ENCODE data around the gene LDLRAD4.

DNA sequence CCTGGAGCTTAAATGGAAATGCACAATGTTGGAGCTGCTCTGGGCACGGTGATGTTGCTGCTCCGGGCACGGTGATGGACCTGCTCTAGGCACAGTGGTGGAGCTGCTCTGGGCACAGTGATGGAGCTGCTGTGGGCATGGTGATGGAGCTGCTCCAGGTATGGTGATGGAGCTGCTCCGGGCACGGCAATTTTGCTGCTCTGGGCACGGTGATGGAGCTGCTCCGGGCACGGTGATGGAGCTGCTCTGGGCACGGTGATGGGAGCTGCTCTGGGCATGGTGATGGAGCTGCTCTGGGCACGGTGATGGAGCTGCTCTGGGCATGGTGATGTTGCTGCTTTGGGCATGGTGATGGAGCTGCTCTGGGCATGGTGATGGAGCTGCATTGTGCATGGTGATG, 79.7 kb downstream of the LDLRAD4 start:
- TF ChIP-seq CTCF (IDR thresholded peaks at IDR 0.05), result no peak
- no peak for TF ChIP-seq POLR2AphosphoS5 (IDR thresholded peaks at IDR 0.05)

Data from stomach (tissue), 4 donors.